HG02970 (cell line): ENCODE results near the gene PEA15.

ENCODE experiments used
- ATAC-seq: cut with Tn5 transposase; IDR thresholded peaks from one replicate; pipeline ENCODE4 v1.9.1; 2021; ENCODE audit warnings: mild to moderate bottlenecking, moderate library complexity, moderate number of reproducible peaks; ENCODE audit not compliant: unreplicated experiment, low FRiP score

The PEA15 gene, protein sequence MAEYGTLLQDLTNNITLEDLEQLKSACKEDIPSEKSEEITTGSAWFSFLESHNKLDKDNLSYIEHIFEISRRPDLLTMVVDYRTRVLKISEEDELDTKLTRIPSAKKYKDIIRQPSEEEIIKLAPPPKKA

DNA sequence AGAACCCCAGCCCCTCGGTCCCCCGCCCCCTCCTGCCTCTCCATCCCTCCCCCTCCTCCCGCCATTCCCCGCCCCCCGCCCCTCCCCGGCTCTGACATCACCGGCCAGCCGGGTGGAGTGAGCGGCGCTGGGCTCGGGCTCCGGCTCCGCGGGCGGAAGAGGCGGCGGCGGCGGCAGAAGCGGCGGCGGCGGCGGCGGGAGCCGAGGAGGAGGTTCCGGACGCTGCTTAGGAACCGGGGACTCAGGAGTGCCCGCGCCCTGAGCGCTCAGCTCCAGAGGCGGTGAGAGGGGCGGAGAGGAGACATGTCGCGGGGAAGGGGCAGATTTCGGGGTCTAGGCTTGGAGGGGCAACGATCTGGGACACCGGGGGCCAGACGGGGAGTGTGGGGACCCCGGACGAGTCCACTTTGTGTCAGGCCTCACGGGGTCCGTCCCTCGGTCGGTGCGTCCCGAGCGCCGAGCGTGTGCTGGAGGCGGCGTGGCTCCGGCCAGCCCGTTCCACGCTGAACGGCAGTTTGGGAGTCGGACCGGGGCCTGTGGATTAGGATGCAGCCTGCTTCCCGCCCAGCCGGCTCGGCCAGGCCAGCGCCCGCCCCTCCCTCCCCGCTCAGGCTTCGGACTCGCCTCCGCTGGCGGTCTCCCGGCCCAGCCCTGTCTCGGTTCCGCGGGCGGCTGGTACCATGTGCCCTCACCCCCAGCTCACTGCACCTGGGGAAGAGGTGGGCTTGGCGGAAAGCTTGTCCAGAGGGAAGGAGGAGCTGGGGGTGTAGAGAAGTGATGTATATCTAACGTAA lies at the start of gene PEA15:
PEA15 (plus strand) TSS at position 143 of the 794 bp plus-strand sequence. CDS start 6,161 bp downstream, outside the sequence.
- ATAC-seq, result peak; percentile 30

DNA sequence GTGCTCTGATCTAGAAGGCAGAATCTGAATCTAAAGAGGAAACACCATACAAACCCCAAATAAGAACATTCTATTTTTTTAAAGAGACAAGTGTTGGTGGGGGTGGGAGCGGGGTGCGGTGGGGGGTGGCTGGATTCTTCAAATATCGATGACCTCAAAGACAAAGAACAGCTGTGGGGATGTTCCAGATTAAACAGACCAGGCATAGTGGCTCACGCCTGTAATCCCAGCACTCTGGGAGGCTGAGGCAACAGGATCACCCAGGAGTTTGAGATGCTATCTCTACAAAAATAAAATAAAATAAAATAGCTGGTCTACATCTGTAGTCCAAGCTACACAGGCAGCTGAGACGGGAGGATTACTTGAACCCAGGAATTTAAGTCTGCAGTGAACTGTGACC lies 48.8 kb upstream of the PEA15 start:
- no peak for ATAC-seq

DNA sequence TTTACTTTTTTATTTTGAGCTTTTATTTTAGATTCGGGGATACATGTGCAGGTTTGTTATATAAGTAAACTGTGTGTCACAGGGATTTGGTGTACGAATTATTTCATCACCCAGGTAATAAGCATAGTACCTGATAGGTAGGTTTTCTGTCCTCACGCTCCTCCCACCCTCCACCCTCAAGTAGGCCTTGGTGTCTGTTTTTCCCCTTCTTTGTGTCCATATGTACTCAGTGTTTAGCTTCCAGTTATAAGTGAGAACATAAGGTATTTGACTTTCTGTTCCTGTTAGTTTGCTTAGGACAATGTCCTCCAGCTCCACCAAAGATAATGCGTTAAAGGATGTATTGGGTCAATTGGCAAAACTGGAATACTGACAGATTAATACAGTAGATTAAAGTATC lies 48.0 kb upstream of the PEA15 start:
- ATAC-seq, result no peak

DNA sequence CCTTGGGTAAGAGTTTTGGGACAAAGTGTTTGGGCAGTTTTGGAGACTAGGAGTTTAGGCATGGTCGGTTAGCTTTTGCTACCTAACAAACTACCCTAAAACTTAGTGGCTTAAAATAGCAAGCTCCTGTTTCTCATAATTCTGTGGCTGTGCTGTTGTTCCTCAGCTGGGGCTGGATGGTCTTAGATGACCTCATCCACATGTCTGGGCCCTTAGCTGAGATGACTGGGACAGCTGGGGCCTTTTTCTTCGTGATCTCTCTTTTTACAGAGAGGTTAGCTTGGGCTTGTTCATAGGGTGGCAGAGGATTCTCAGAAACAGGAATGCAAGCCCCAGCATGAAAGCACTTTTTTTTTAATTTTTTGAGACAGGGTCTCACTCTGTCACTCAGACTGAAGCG lies 47.2 kb upstream of the PEA15 start:
- no peak for ATAC-seq

DNA sequence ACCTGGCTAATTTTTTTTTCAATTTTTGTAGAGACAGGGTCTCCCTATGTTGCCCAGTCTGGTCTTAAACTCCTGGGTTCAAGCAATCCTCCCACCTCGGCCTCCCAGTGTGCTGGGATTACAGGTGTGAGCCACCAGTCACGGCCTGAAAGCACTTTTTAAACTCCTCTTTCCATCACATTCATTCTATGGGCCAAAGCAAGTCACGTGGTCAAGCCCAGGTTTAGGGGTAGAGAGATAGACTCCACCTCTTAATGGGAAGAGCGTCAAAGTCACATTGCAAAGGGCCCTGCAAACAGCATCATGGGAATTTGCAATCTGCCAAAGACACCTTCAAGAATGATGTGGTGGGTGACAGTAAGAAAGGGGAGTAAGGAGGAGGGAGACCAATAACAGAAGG lies 46.6 kb upstream of the PEA15 start:
- ATAC-seq, result no peak

DNA sequence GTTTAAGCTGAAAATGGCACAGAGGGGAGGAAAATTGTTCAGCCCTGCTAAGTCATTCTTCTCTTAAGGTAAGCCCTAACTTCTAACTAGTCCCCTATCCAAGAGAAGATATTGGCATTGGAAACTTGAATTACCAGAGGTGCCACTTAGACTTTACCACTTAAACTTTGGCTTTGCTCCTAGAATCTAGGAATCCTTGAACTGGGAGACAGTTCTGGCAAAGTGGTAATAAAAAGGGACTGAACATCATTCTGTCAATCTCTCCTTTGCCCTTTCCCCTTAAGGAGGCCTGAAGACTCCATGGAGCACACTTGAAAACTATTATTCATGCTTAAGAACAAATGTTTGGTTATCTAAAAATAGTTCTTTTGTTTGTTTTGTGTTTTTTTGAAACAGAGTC lies 45.3 kb upstream of the PEA15 start:
- no peak for ATAC-seq

DNA sequence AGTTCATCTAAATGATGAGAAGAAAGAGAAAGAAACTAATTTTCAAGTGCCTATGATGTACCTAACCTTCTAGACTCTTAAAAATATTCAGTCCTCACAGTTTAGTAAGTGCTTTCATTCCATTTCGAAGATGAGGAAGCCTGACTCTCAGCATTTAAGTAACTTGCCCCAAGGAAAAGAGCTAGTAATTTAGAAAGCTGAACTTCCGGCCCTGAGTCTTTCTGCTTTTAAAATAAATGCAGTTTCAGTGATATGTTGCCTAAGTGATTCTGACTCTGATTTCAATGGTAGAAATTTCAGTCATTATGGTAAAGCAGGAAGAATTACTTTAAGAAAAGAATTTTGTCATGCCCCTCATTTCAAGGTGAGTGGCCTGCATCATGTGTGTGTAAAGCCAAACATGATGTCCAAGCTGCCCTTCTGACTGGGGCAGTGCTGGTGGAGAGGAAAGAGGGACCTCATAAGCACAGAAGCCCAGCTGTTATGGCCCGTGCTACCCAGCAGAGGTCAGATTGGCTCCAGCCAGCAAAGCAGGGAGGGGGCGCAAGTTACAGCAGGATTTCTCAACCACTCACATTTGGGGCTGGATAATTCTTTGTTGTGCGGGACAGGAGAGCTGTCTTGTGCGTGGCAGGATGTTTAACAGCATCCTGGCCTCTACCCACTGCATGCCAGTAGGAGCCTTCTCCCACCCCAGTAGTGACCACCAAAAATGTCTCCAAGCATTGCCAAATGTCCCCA lies 43.0 kb upstream of the PEA15 start:
- ATAC-seq, result no peak

DNA sequence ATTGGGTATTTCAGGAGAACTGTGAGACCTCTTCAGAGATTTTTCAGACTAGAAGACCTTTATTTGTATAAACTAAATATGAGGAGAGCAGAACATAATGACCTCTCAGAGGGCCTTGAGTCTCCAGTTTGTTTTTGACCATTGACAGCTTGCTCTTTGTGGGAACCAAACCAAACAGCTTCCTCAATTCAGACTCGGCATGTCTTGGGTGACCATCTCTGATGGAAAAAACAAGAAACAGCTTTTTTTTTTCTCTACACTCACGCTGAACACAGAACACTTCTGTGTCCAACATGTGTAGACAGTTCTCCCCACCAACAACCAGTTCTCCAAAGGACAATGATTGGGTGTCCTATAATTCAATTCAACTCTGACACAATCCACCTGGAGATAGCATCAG lies 42.3 kb upstream of the PEA15 start:
- ATAC-seq, result no peak

DNA sequence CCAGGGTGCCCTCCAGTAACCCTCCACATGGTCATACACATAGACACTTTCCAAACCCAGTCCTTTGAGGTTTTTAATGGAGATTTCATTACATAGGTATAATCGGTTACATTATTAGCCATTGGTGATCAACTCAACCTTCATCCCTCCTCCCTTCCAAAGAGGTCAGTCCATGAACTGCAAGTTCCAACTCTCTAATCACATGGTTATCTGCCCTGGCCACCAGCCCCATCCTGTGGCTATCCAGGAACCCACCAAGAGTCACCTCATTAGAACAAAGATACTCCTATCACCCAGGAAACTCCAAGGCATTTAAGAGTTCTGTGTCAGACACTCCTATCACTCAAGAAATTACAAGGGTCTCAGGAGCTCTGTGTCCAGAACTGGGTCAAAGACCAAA lies 41.6 kb upstream of the PEA15 start:
- ATAC-seq, result no peak

DNA sequence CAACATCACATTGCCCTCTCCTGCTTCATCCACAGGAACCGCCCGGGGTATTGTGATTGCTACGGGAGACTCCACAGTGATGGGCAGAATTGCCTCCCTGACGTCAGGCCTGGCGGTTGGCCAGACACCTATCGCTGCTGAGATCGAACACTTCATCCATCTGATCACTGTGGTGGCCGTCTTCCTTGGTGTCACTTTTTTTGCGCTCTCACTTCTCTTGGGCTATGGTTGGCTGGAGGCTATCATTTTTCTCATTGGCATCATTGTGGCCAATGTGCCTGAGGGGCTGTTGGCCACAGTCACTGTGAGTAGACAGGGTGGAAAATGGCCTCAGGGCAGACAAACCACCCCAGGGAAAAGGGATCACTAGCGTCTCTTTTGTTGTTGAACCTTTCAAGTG lies 41.1 kb upstream of the PEA15 start:
- no peak for ATAC-seq

DNA sequence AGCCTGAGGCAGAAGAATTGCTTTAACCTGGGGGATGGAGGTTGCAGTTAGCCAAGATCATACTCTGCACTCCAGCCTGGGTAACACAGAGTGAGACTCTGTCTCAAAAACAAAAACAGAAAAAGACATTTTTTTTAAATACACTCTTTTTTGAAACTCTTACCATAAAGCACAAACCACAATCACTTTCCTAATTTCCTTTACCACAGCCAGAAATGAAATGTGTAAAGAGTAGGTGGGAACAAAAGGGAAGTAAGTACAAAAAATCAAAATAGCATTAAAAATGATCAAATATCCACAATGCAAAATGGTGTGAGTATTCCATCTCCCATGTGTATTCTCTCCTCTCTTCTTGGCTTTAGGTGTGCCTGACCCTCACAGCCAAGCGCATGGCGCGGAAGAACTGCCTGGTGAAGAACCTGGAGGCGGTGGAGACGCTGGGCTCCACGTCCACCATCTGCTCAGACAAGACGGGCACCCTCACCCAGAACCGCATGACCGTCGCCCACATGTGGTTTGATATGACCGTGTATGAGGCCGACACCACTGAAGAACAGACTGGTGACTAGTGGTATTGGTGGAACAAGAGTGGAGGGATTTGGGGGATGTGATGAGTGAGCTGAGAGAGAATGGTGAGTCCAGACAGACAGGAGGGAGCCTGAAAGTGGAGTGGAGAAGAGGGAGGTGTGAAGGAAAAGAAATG lies 38.9 kb upstream of the PEA15 start:
- ATAC-seq, result no peak

DNA sequence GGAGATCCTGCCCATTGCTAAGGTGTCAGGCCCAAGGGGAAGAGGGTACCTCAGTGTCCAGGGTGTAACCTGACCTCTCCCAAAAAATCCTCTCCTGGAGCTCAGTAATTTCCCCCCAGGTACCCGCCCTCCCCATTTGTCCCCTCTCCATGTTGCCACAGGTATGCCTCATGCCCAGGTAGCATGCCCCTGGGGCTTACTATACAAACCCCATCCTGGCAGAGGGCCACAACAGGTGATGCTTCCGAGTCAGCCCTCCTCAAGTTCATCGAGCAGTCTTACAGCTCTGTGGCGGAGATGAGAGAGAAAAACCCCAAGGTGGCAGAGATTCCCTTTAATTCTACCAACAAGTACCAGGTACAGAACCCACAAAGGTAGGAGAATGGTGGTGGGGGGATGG lies 38.1 kb upstream of the PEA15 start:
- no peak for ATAC-seq

DNA sequence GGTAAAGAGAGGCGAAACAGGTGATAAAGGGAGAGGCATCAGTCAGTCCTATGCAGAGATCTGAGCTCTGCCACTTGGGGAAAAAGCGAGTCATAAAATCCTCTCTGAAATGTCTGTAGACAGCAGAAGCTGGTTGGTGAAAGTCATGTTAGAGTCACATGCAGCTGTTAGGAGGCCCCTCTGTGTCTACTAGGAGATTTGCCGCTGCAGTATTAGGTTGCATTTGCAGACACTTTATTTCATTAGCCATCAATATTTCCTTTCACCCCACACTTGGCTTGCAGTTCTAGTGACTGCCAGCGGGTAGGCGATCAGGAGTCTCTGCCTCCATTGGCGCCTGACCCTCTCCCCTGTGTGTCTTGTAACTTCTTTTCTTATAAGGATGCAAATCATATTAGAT lies 37.6 kb upstream of the PEA15 start:
- ATAC-seq, result no peak

DNA sequence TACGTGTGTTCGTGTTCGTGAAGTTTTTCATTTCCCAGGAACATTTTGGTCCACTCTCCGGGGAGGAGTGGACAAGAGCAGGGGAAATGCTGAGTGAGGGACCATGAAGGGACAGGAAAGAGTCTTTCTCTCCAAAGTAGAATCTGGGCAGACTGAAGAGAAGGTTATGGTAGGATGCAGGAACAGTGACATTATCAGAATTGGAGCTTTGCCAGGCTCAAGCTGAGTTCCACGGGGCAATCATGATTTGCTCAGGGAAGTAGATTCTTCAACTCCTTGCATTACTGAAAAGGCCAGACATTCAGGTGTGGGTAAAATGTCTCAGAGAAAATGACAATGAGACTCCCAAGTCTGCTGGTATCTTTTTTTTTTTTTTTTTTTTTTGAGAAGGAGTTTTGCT lies 37.2 kb upstream of the PEA15 start:
- ATAC-seq, result no peak

DNA sequence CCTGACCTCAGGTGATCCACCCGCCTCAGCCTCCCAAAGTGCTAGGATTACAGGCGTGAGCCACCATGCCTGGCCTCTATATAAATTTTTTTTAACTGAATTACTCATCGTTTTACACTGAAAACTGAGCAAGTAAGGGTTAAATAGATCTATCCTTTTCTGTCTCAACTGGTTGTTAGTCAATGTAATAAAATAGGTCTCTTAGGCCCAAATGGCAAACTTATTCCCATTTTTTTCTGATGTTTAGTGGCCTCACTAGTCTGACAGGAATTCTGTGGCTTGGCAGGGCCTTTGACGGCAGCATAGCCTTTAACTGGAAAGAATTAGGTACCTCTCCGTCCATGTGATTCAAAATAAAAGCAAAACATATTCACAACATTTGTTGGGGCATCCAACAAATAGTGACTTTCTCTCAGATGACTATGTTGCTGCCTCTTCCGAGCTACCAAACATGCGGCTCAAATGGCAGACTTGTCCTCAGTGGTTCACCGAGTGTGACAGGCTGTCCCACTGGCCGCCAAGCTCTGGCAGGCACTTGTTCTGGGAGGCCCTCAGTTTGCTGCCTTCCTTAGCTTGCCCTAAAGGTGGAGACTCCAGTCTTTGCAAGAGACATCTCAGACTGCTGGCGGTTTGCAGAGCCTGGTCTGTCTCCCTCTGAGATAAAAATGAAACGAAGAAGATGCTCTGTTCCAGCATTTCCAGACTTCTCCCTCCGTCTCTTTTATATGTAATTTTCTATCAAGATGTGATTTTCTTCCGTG lies 36.4 kb upstream of the PEA15 start:
- no peak for ATAC-seq

DNA sequence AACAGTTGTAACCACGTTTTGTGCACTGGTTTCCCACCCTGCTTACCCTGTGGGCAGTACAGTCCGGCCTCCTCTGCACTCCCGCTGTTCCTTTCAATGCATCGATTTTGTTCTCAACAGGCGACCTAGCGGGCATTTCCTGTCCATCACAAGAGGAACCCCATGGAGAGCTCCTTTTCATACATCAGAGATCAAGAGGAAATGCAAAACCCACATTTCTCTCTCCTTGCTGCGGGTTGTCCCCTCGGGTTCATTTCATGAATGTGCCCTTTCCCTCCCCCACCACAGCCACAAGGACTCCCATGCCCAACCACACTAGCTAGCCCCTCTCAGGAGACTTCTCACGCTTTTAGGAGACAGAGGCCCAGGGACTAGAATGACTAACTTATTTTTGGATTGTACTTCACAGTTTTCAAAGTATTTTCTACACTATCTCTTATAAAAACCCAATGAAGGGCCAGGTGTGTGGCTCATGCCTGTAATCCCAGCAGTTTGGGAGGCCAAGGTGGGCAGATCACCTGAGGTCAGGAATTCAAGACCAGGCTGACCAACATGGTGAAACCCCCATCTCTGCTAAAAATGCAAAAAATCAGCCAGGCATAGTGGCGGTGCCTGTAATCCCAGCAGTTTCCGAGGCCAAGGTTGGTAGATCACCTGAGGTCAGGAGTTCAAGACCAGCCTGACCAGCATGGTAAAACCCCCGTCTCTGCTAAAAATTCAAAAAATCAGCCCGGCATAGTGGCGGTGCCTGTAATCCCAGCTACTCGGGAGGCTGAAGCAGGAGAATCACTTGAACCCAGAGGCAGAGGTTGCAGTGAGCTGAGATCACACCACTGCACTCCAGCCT lies 35.4 kb upstream of the PEA15 start:
- ATAC-seq, result no peak

DNA sequence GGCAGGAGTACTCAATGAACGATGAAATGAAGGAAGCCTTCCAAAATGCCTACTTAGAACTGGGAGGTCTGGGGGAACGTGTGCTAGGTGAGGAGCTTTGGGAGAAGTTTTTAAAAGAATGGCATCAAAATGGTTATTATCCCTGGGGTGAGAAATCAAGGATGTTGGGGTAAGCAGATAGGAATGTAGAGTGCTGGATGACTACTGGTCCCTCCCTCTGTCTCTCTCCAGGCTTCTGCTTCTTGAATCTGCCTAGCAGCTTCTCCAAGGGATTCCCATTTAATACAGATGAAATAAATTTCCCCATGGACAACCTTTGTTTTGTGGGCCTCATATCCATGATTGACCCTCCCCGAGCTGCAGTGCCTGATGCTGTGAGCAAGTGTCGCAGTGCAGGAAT lies 33.8 kb upstream of the PEA15 start:
- ATAC-seq, result no peak

DNA sequence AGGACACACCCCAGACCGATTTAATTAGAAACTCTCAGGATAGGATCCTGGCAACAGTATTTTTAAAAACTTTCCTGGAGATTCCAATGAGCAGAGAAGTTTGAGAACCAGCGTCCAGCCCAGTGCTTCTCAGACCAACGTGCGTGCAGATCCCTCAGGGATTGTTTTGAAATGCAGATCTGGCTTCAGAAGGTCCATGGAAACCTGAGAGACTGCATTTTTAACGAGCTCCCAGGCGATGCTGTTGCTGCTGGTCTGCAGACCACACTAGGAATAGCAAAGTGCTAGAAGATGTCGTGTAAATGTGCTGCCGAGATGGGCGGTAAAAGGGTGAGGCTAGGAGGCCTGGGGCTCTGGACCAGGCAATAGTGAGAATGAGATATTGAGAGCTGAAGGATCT lies 33.2 kb upstream of the PEA15 start:
- ATAC-seq, result no peak

DNA sequence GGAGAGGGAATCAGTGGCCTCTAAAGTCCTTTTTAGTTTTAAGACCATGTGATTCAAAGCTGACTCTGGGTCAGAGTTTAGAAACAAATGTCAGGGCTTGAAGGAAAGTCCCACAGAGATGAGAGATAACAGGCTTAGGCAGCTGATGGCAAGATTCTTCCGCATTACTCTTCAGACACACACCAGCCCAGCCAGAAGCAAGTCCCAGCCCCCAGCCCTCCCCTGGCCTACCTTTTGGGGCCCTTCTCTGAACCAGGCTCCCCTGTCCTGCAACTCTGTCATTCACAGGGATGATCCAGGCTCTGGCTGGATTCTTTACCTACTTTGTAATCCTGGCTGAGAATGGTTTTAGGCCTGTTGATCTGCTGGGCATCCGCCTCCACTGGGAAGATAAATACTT lies 28.0 kb upstream of the PEA15 start:
- no peak for ATAC-seq

DNA sequence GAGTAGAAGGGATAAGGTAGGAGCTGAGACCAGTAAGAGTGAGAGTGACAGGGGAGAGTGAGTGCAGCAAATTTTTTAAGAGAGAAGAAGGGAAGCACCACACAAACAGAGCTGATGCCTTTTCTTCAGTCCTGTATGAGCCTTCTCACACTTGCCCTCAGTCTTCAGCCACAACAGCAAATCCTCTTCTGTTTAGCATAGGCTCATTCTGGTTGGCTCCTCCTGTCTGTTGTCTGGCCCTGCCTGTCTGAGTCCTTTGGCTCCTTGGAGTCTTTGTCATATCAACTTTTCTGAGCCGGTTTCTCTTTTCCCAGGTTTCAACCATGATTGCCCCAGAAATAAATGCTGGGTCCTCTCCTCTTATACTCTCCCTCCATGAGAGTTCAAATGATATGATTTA lies 27.5 kb upstream of the PEA15 start:
- no peak for ATAC-seq
